IgD-negative memory B cell (primary cell): ENCODE data around the gene VEGFC. TPM values are rescaled to one million over a fixed set of nuclear protein-coding genes. Genes with fewer than 3 reads are reported as not detected.

Experiments used
- H3K27ac Mint-ChIP-seq, 3 donors: one replicate each; pipeline ENCODE4 v1.8.0; 2020 to 2022; ENCODE audit warnings: mild to moderate bottlenecking in 3 of 3, mixed read lengths in 3 of 3, moderate library complexity in 1 of 3
- H3K27me3 Mint-ChIP-seq: one replicate; pipeline ENCODE4 v1.8.0; 2021; ENCODE audit warnings: mixed read lengths
- H3K36me3 Mint-ChIP-seq: one replicate; pipeline ENCODE4 v1.8.0; 2020; ENCODE audit warnings: mild to moderate bottlenecking, mixed read lengths
- H3K4me1 Mint-ChIP-seq, 3 donors: one replicate each; pipeline ENCODE4 v1.8.0; 2020 to 2022; ENCODE audit warnings: mixed read lengths in 3 of 3, mild to moderate bottlenecking in 1 of 3
- H3K4me3 Mint-ChIP-seq, 4 donors: one replicate each; pipeline ENCODE4 v1.8.0; 2020 to 2022; ENCODE audit warnings: mild to moderate bottlenecking in 4 of 4, mixed read lengths in 4 of 4, moderate library complexity in 3 of 4
- H3K9me3 Mint-ChIP-seq, 3 donors: one replicate each; pipeline ENCODE4 v1.8.0; 2020 to 2021; ENCODE audit warnings: mixed read lengths in 3 of 3, mild to moderate bottlenecking in 1 of 3
- polyA plus RNA-seq: library from polyadenylated mRNA; unstranded; fragments of 300-500 nt; fragmentation: Illumina TruSeq; gene quantifications from one replicate; pipeline ENCODE4 v1.2.3, GENCODE V29; 2021

Gene VEGFC
- polyA plus RNA-seq, 1 donor from 2014 or later, result not detected

DNA sequence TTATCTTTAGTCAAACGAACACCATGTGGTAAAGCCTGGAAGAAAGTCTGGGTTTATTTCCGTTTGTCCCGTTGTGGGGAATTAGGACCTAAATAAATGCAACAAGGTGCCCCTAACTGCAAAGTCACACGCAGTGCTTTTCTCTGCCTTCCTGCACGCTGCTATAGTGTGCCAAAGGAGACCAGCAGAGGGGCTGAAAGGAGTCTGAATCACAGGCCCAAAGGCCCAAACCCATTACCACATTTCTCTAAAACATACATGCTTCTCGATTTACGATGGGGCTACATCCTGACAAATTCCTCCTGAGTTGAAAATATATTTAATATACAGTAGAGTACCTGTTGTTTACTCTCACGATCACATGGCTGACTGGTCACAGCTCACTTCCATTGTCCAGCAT, 4.5 kb downstream of the VEGFC start:
- H3K4me1 Mint-ChIP-seq, result peaks cover 0 to 6% (median 3%) of the 10 kb centered on the region in 3 donors
- H3K27ac Mint-ChIP-seq, result no peak overlapping the region
- H3K9me3 Mint-ChIP-seq, result peaks cover 0 to 2% (median 1%) of the 10 kb centered on the region in 3 donors
- H3K4me3 Mint-ChIP-seq, result no peak overlapping the region
- H3K27me3 Mint-ChIP-seq, result peaks cover 22% of the 10 kb centered on the region
- H3K36me3 Mint-ChIP-seq, result no peaks in the 10 kb centered on the region

DNA sequence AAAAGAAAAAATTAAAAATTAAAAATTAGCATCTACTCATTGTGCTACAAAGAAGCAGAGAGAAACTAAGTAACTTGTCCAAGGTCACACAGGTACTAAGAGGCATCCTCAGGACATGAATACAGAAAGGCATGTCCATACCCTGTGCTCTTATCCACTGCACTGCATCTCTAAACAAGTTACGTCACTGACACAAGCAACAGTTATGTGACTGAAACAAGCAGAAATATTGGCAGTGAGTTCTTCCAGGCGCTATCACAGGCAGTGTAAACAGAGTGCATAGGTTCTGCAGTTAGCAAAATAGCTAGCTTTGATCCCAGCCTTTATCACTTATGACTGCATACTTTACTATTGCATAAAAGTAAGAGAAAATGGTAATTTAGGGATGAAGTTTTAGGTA, 7.9 kb downstream of the VEGFC start:
- no peak overlapping the region for H3K27ac Mint-ChIP-seq
- no peak overlapping the region for H3K4me3 Mint-ChIP-seq
- H3K27me3 Mint-ChIP-seq, result peaks cover 3% of the 10 kb centered on the region
- H3K4me1 Mint-ChIP-seq, result peaks cover 0 to 1% (median under 1%) of the 10 kb centered on the region in 3 donors
- H3K36me3 Mint-ChIP-seq, result no peaks in the 10 kb centered on the region
- peaks cover 0 to 2% (median 1%) of the 10 kb centered on the region in 3 donors for H3K9me3 Mint-ChIP-seq

DNA sequence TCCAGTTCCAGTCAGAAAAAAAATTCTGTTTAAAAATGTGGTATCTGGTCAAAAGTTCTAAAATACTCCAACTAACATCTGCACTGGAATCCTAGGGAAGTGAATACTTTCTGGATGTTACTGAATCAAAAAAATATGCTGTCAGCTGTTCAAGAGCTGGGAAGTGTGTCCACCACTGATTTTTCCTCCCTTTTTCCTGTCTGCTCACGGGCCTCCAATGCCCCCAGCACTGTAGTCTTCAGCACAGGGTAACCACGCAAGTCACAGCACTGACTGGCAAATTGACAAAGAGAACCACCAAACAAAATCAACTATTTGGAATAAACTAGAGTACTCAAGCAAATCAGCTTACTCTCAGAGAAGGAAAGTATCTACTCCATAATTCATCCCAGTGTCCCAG, 9.9 kb downstream of the VEGFC start:
- Mint-ChIP-seq H3K27me3 (peaks cover 3% of the 10 kb centered on the region), H3K27ac (no peak overlapping the region), H3K4me3 (no peak overlapping the region), H3K9me3 (peaks cover 0 to 2% (median 1%) of the 10 kb centered on the region in 3 donors), H3K36me3 (no peaks in the 10 kb centered on the region), H3K4me1 (peaks cover 0 to 1% (median 0%) of the 10 kb centered on the region in 3 donors)

DNA sequence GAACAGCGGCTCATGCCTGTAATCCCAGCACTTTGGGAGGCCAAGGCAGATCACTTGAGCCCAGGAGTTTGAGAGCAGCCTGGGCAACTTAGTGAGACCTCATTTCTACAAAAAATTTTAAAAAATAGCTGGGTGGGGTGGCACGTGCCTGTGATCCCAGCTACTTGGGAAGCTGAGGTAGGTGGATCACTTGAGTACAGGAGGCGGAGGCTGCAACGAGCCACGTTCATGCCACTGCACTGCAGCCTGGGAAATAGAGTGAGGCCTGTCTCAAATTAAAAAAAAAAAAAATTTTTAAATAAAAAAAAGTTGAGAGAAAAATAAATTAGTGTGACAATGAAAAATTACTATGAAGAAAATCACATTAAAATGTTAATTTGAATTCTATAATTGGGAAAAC, 10.5 kb downstream of the VEGFC start:
- no peak overlapping the region for H3K4me3 Mint-ChIP-seq
- peaks cover 0 to 2% (median 1%) of the 10 kb centered on the region in 3 donors for H3K9me3 Mint-ChIP-seq
- H3K27ac Mint-ChIP-seq, result no peak overlapping the region
- H3K4me1 Mint-ChIP-seq, result peaks cover 0 to 1% (median 0%) of the 10 kb centered on the region in 3 donors
- no peaks in the 10 kb centered on the region for H3K36me3 Mint-ChIP-seq
- H3K27me3 Mint-ChIP-seq, result peaks cover 3% of the 10 kb centered on the region

DNA sequence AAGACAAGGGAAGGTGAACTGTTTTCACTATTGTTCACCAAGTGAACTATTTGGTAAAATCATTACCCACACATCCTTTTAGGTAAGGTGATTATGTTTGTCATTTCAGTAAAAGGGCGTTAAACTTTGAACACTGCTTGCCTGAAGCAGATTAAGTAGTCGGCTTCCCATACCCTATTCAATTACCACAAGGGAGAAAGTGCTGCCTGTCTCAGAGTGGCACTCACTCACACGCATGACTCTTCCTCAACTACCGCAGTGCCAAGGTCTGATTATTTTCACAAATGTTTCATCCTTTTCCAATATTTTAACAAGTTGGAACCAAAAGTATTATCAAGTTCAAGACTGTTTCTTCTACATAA, 11.0 kb downstream of the VEGFC start:
- Mint-ChIP-seq H3K27me3 (peaks cover 3% of the 10 kb centered on the region), H3K4me1 (peaks cover 0 to 1% (median 0%) of the 10 kb centered on the region in 3 donors), H3K36me3 (no peaks in the 10 kb centered on the region), H3K9me3 (peaks cover 0 to 2% (median 1%) of the 10 kb centered on the region in 3 donors), H3K4me3 (no peak overlapping the region), H3K27ac (no peak overlapping the region)

DNA sequence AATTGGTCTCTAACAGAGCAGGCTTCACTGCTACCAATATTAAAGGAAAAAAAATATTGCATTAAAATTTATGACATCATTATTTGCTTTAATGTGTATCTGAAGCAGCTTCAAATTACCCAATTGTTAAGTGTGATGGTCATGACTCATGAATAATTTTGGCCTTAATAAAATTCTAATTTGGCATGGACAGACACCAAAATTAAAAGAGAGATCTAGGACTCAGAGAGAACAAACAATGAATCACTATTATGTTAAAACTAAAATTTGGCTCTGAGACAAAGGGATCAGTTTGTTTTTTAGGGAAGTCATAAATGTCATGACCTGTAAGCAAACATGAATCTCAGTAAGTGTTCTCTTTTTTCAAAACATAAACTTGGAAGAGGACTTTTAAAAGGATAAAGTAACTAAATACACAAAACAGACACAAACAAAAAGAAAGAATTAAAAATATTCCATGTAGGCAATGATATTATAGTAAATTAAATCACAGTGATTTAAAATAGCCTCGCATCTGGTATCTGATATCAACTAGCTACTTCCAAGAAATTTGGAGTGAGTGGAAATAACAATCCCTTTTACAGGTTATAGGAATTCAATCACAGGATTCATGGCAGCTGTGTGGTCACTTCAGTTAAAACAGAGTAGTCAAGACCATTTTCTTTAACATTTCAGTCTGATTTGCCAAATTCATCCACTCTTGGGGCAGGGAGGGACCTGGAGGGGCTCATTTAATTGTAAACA, 11.6 kb downstream of the VEGFC start:
- H3K9me3 Mint-ChIP-seq, result peaks cover 0 to 2% (median 0%) of the 10 kb centered on the region in 3 donors
- no peak overlapping the region for H3K4me3 Mint-ChIP-seq
- H3K27ac Mint-ChIP-seq, result no peak overlapping the region
- H3K27me3 Mint-ChIP-seq, result peaks cover 1% of the 10 kb centered on the region
- H3K4me1 Mint-ChIP-seq, result peaks cover 0 to 1% (median 0%) of the 10 kb centered on the region in 3 donors
- H3K36me3 Mint-ChIP-seq, result peaks cover 2% of the 10 kb centered on the region

DNA sequence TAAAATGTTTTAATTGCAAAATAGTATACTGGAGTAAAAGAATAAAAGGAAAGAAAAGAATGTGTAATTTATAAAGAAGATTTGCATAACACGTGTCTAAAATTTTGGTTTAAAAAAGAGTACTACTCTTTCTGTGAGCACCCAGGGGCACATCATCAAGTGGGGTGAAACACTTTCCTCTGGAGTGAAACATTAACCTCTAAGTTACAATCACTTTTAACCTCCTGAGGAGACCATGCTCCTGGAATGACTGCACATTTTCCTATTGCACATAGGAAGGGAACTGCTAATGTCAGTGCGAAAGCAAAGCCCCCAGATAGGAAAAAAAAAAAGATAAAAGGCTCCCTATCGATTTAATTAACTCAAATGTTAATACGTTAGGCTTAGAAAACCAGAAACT, 13.3 kb downstream of the VEGFC start:
- H3K27me3 Mint-ChIP-seq, result peaks cover 1% of the 10 kb centered on the region
- peaks cover 0 to 2% (median 0%) of the 10 kb centered on the region in 3 donors for H3K9me3 Mint-ChIP-seq
- peaks cover 0 to 1% (median 0%) of the 10 kb centered on the region in 3 donors for H3K4me1 Mint-ChIP-seq
- H3K36me3 Mint-ChIP-seq, result peaks cover 2% of the 10 kb centered on the region
- H3K4me3 Mint-ChIP-seq, result no peak overlapping the region
- no peak overlapping the region for H3K27ac Mint-ChIP-seq

DNA sequence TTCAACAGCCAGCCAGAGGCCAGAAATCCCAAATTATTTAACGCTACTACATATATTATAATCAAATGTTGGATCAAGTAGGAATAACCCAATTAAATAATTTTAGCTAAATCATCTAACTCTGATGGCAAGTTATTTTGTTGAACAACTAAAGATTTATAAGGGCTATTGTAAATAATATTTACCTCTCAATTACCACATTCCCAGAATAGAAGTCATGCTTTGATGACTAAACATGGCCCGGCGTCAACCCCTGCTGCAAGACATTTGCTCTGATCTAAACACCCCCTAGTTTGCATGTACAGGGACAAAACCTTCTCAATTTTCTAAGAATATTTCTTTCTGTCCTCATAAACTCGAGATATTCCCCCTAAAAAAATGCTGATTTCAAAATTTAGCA, 14.2 kb downstream of the VEGFC start:
- Mint-ChIP-seq H3K27ac (no peak overlapping the region), H3K4me3 (no peak overlapping the region), H3K9me3 (peaks cover 0 to 1% (median 0%) of the 10 kb centered on the region in 3 donors), H3K4me1 (peaks cover 0 to 1% (median 0%) of the 10 kb centered on the region in 3 donors), H3K27me3 (peaks cover 1% of the 10 kb centered on the region), H3K36me3 (peaks cover 2% of the 10 kb centered on the region)

DNA sequence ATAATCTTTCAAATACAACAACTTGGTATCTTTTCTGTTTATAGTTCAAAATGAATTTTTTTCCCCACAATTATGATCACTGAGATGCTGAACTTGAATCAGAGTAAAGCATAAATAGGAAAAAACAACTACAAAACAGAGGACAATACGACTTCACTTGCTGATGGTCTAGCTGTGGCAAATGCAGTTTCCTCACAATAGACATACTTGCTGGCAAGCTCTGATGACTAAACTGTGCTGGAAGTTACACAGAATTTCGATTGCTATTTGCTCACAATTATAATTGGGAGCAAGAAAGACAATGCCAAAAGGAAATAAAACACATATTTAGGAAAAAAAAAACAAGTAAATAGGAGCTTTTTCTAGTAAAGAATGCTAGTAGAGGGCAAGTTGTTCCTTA, 14.7 kb downstream of the VEGFC start:
- peaks cover 1% of the 10 kb centered on the region for H3K27me3 Mint-ChIP-seq
- H3K27ac Mint-ChIP-seq, result no peak overlapping the region
- H3K9me3 Mint-ChIP-seq, result no peaks in the 10 kb centered on the region
- H3K4me1 Mint-ChIP-seq, result peaks cover 0 to 1% (median 0%) of the 10 kb centered on the region in 3 donors
- no peak overlapping the region for H3K4me3 Mint-ChIP-seq
- peaks cover 2% of the 10 kb centered on the region for H3K36me3 Mint-ChIP-seq

DNA sequence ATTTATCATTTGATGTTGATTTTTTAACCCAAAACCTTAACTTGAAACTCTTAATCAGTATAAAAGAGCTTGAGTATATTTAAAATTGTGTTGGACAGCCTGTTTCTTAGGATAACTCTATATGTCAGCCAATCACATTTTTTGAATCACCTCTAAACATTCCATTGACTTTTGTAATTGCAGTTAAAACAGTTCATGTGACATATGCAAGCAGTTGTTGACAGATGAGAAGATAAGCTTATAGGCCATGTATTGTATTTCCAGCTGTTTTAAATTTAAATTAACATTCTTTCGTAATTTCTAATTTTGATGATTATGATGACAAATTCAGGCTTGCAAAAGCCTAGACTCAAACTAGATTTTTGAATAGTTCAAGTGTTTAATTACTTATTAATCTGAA, 17.4 kb downstream of the VEGFC start:
- Mint-ChIP-seq H3K27ac (no peak overlapping the region), H3K36me3 (peaks cover 2% of the 10 kb centered on the region), H3K4me3 (no peak overlapping the region), H3K4me1 (no peaks in the 10 kb centered on the region), H3K9me3 (no peaks in the 10 kb centered on the region), H3K27me3 (no peaks in the 10 kb centered on the region)

DNA sequence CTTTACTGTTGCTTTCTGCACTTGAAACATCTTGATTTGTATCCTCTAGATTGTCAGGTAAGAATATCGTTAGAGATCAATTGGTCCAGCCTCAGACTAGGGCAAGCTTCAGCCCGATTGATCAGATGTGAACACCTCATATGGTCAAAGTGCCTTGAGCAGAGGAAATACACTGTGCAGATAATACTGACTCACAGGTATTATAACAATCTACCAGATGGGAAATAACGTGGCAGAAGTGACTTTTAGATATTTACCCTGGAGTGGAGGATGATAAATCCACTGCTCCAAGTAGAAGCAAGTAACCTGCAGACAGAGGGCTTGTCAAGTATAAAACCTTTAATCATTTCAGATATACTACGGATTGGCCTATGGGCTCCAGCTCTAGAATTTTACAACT, 17.9 kb downstream of the VEGFC start:
- Mint-ChIP-seq H3K27ac (no peak overlapping the region), H3K9me3 (no peaks in the 10 kb centered on the region), H3K27me3 (no peaks in the 10 kb centered on the region), H3K36me3 (peaks cover 2% of the 10 kb centered on the region), H3K4me3 (no peak overlapping the region), H3K4me1 (no peaks in the 10 kb centered on the region)

DNA sequence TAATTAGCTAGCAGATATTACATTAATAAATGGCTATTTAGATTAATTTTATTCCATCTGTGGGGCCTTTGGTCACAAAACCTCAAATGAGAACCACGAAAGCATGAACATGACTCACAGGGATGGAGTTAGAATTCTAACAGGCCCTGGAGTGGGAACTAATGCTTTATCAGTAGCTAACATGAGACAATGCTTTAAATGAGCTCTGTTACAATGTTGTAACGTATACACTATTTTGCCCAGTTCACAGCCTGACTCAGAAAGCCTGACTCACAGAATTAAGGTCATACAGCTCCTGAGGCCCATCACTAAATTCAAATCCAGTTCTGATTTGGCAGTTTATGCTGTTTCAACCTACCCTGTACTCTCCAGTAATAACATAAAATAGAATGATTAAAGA, 23.2 kb downstream of the VEGFC start:
- no peak overlapping the region for H3K27ac Mint-ChIP-seq
- H3K27me3 Mint-ChIP-seq, result no peaks in the 10 kb centered on the region
- H3K4me1 Mint-ChIP-seq, result no peaks in the 10 kb centered on the region
- no peaks in the 10 kb centered on the region for H3K9me3 Mint-ChIP-seq
- H3K4me3 Mint-ChIP-seq, result no peak overlapping the region
- no peaks in the 10 kb centered on the region for H3K36me3 Mint-ChIP-seq

DNA sequence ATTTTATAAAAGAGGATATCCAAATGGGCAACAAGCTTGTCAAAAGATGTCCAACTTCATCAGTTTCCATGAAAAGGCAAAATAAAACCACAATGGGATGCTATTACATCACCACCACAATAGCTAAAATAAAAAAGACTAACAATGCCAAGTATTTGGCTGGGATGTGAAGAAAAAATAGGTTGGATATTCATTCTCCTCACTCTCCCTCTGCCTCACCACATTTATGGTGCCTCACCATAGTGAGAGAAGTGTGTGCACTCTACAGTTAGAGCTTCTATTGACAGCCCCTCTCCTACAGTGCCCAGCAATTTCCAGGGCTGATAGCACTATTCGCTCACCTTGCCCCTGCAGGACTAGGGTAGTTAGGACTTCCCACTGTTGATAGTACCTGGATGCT, 25.5 kb downstream of the VEGFC start:
- no peaks in the 10 kb centered on the region for H3K27me3 Mint-ChIP-seq
- no peaks in the 10 kb centered on the region for H3K4me1 Mint-ChIP-seq
- no peak overlapping the region for H3K4me3 Mint-ChIP-seq
- H3K27ac Mint-ChIP-seq, result no peak overlapping the region
- H3K36me3 Mint-ChIP-seq, result no peaks in the 10 kb centered on the region
- peaks cover 1 to 4% (median 3%) of the 10 kb centered on the region in 3 donors for H3K9me3 Mint-ChIP-seq

DNA sequence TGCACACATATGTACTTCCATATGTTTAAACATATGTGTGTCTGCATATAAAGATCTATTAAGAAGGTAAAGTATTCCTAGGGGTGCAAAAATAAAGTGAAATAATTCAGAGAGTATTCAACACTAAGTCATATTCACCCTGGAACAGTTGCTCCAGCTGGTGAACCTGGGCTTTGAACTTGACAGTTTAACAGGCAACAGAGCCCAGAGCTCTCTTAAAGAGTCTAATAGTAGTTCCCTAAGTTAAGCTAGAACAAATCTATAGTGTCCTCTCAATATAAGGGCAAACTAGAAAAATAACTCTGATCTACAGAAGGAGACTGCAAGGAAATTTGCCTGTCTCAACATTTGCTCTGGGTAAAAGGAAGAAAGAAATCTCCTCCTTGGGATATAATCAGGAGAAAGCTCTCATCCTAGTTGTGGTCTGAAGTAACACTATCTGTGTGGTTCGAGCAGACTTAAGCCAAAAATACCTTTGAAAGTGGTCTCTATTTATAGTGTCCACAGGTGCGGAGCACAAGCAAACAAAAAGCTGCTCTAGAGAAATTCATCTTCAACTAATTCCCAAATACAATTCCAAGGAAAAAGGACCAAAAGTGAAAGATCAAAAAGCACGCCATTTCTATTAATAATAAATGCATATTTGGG, 29.9 kb downstream of the VEGFC start:
- Mint-ChIP-seq H3K9me3 (peaks cover 1 to 4% (median 3%) of the 10 kb centered on the region in 3 donors), H3K27ac (no peak overlapping the region), H3K4me3 (no peak overlapping the region), H3K4me1 (no peaks in the 10 kb centered on the region), H3K27me3 (no peaks in the 10 kb centered on the region), H3K36me3 (no peaks in the 10 kb centered on the region)

DNA sequence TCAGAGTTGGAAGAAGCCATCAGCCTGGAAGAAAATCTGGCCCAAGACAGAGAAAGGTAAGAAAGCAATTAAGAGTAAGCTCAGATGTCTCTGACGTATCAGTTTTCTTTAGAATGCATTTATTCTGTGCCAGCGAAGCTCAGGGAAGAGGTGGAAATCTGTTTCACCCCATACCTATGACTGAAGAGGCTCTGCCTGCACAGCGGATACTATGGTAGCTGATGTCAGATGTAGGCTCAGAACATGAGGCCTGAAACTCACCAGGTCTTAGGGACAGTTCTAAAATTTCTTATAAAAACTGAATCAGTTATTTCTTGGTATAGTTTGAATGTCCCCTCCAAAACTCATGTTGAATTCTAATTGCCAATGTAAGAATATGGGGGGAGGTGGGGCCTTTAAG, 30.9 kb downstream of the VEGFC start:
- H3K9me3 Mint-ChIP-seq, result peaks cover 1 to 4% (median 3%) of the 10 kb centered on the region in 3 donors
- H3K27ac Mint-ChIP-seq, result no peak overlapping the region
- H3K36me3 Mint-ChIP-seq, result no peaks in the 10 kb centered on the region
- no peaks in the 10 kb centered on the region for H3K27me3 Mint-ChIP-seq
- H3K4me1 Mint-ChIP-seq, result no peaks in the 10 kb centered on the region
- no peak overlapping the region for H3K4me3 Mint-ChIP-seq

DNA sequence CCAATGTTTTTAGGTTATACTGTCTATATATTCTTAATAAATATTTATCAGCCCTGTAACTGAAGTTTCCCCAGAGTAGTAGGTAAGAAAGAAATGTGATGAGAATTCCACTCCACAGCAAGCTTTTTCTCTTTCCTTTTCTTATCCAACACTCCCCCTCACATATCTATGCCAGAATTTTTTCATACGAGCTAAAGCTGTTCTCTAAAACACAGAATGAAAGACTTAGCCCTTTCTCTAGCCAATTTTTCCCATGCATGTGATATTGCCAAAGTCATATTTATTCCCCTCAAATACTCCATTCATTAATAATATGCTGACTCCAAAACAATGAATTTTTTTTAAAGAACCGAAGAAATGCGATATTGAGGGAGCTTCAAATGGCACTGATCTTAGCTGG, 32.3 kb downstream of the VEGFC start:
- peaks cover 1 to 6% (median 4%) of the 10 kb centered on the region in 3 donors for H3K9me3 Mint-ChIP-seq
- H3K36me3 Mint-ChIP-seq, result no peaks in the 10 kb centered on the region
- H3K4me3 Mint-ChIP-seq, result no peak overlapping the region
- H3K27ac Mint-ChIP-seq, result no peak overlapping the region
- H3K4me1 Mint-ChIP-seq, result no peaks in the 10 kb centered on the region
- no peaks in the 10 kb centered on the region for H3K27me3 Mint-ChIP-seq
